ENCODE results near the gene GPA33.

GPA33 gene

GRCh38 chr1:167083871-167084270 is 6.3 kb downstream of the GPA33 start:
- DNase-seq = no peak

GRCh38 chr1:167083066-167083665 is 7.0 kb downstream of the GPA33 start:
- no peak for DNase-seq

- no peak for DNase-seq
These were observed 7.6 kb downstream of the GPA33 start for GRCh38 chr1:167082511-167083027.

GRCh38 chr1:167081594-167082156 is 8.5 kb downstream of the GPA33 start:
- DNase-seq = no peak

GRCh38 chr1:167077868-167078210 is 12.3 kb downstream of the GPA33 start:
- DNase-seq = no peak

- DNase-seq = no peak
These were observed 12.9 kb downstream of the GPA33 start for GRCh38 chr1:167077128-167077867.

GRCh38 chr1:167076136-167076710 is 14.0 kb downstream of the GPA33 start:
- no peak for DNase-seq

GRCh38 chr1:167071286-167071685 is 18.9 kb downstream of the GPA33 start:
- no peak for DNase-seq

- no peak for DNase-seq
These were observed 21.4 kb downstream of the GPA33 start for GRCh38 chr1:167068761-167069160.

GRCh38 chr1:167067904-167068303 is 22.3 kb downstream of the GPA33 start:
- no peak for DNase-seq

GRCh38 chr1:167066333-167067122 is 23.6 kb downstream of the GPA33 start:
- DNase-seq = peak; percentile 56

GRCh38 chr1:167065471-167065870 is 24.7 kb downstream of the GPA33 start:
- no peak for DNase-seq

GRCh38 chr1:167064621-167065020 is 25.6 kb downstream of the GPA33 start:
- no peak for DNase-seq

- no peak for DNase-seq
These were observed 29.1 kb downstream of the GPA33 start for GRCh38 chr1:167061073-167061464.

GRCh38 chr1:167060141-167061072 is 29.8 kb downstream of the GPA33 start:
- DNase-seq = no peak

GRCh38 chr1:167059809-167060107 is 30.4 kb downstream of the GPA33 start:
- no peak for DNase-seq

GRCh38 chr1:167059045-167059808 is 30.9 kb downstream of the GPA33 start:
- no peak for DNase-seq

- peak; percentile 59 for DNase-seq
These were observed 32.9 kb downstream of the GPA33 start for GRCh38 chr1:167057241-167057688.

- DNase-seq = no peak
These were observed 33.5 kb downstream of the GPA33 start for GRCh38 chr1:167056529-167057231.

GRCh38 chr1:167054946-167055630 is 35.1 kb downstream of the GPA33 start:
- DNase-seq = no peak
